Smooth muscle cell of the brain vasculature (primary cell): ENCODE results near the gene RNASEH2B.

Experiments
- DNase-seq: peaks from one replicate; pipeline ENCODE4 v3.0.0-alpha.2; 2012; ENCODE audit warnings: low read depth, low spot score

Gene RNASEH2B

GRCh38 chr13:50909605-50910484 lies at the start of gene RNASEH2B:
TSS of gene RNASEH2B (plus strand) at chr13:50909791. CDS start at chr13:50910077, 286 bp downstream.
- DNase-seq: no peak

GRCh38 chr13:50864492-50864891 lies 45.1 kb upstream of the RNASEH2B start:
- DNase-seq: no peak

- no peak for DNase-seq
Observed at GRCh38 chr13:50866817-50867636, 42.6 kb upstream of the RNASEH2B start.

- no peak for DNase-seq
Observed at GRCh38 chr13:50867637-50867945, 42.0 kb upstream of the RNASEH2B start.

GRCh38 chr13:50871405-50871804 lies 38.2 kb upstream of the RNASEH2B start:
- no peak for DNase-seq

GRCh38 chr13:50873467-50873866 lies 36.1 kb upstream of the RNASEH2B start:
- no peak for DNase-seq

GRCh38 chr13:50873991-50874390 lies 35.6 kb upstream of the RNASEH2B start:
- no peak for DNase-seq

GRCh38 chr13:50882816-50883435 lies 26.7 kb upstream of the RNASEH2B start:
- DNase-seq: no peak

- DNase-seq: no peak
Observed at GRCh38 chr13:50883728-50884127, 25.9 kb upstream of the RNASEH2B start.

GRCh38 chr13:50884265-50884664 lies 25.3 kb upstream of the RNASEH2B start:
- no peak for DNase-seq

GRCh38 chr13:50887151-50887550 lies 22.4 kb upstream of the RNASEH2B start:
- DNase-seq: no peak

- no peak for DNase-seq
Observed at GRCh38 chr13:50888362-50888761, 21.2 kb upstream of the RNASEH2B start.

- no peak for DNase-seq
Observed at GRCh38 chr13:50889317-50889716, 20.3 kb upstream of the RNASEH2B start.

GRCh38 chr13:50891206-50891605 lies 18.4 kb upstream of the RNASEH2B start:
- no peak for DNase-seq

GRCh38 chr13:50892210-50892944 lies 17.2 kb upstream of the RNASEH2B start:
- no peak for DNase-seq

GRCh38 chr13:50893211-50893852 lies 16.3 kb upstream of the RNASEH2B start:
- no peak for DNase-seq

GRCh38 chr13:50894012-50894411 lies 15.6 kb upstream of the RNASEH2B start:
- DNase-seq: no peak

- DNase-seq: no peak
Observed at GRCh38 chr13:50894504-50894903, 15.1 kb upstream of the RNASEH2B start.

GRCh38 chr13:50898338-50898737 lies 11.3 kb upstream of the RNASEH2B start:
- no peak for DNase-seq

GRCh38 chr13:50901701-50902100 lies 7.9 kb upstream of the RNASEH2B start:
- DNase-seq: no peak

GRCh38 chr13:50905256-50905655 lies 4.3 kb upstream of the RNASEH2B start:
- DNase-seq: no peak
